Activated T-helper 9 cell treated with anti-CD3 and anti-CD28 coated beads, Interleukin-2, amount 50 U/mL, for 16 hours (primary cell): ENCODE data around the gene POSTN.

Source experiments
- DNase-seq: peaks from one replicate; pipeline ENCODE4 v3.0.0-alpha.2; 2020; ENCODE audit warnings: low read depth

POSTN gene

GRCh38 chr13:37515226-37515625, 83.3 kb downstream of the POSTN start:
- no peak for DNase-seq
